ENCODE results near the gene PORCN. TPM values are rescaled to one million over a fixed set of nuclear protein-coding genes. Genes with fewer than 3 reads are reported as not detected.
A peak's percentile ranks its signal among the peaks of the same experiment; 100 is the strongest.

Gene PORCN
- total and polyA plus RNA-seq, 9 of the 15 experiments (the other 6 are each of a cell fraction or from before 2014, with no cell fraction given) = 0.34 to 5.1 (median 2.8) TPM

DNA sequence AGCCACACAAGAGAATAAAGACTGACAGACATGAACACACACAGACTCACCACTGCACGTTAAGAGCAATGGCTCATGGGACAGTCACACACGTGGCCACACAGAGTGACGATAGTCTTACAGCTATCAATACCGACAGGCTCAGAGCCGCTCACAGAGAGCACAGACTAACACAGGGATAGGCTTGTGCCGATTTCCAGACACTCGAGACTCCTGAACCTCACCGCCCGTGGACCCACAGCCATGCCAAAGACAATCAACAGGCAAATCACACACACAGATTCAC, 38.0 kb upstream of the PORCN start (continued):
- no peak for TF ChIP-seq CREBBP (IDR thresholded peaks at IDR 0.05; ENCODE audit: low read depth, low read length)
- TF ChIP-seq, protein P1, sequence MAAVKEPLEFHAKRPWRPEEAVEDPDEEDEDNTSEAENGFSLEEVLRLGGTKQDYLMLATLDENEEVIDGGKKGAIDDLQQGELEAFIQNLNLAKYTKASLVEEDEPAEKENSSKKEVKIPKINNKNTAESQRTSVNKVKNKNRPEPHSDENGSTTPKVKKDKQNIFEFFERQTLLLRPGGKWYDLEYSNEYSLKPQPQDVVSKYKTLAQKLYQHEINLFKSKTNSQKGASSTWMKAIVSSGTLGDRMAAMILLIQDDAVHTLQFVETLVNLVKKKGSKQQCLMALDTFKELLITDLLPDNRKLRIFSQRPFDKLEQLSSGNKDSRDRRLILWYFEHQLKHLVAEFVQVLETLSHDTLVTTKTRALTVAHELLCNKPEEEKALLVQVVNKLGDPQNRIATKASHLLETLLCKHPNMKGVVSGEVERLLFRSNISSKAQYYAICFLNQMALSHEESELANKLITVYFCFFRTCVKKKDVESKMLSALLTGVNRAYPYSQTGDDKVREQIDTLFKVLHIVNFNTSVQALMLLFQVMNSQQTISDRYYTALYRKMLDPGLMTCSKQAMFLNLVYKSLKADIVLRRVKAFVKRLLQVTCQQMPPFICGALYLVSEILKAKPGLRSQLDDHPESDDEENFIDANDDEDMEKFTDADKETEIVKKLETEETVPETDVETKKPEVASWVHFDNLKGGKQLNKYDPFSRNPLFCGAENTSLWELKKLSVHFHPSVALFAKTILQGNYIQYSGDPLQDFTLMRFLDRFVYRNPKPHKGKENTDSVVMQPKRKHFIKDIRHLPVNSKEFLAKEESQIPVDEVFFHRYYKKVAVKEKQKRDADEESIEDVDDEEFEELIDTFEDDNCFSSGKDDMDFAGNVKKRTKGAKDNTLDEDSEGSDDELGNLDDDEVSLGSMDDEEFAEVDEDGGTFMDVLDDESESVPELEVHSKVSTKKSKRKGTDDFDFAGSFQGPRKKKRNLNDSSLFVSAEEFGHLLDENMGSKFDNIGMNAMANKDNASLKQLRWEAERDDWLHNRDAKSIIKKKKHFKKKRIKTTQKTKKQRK (IDR thresholded peaks at IDR 0.05; ENCODE audit: borderline replicate concordance, low read depth, low read length) = no peak
- TF ChIP-seq TSC22D4 (tag; IDR thresholded peaks at IDR 0.05) = no peak

DNA sequence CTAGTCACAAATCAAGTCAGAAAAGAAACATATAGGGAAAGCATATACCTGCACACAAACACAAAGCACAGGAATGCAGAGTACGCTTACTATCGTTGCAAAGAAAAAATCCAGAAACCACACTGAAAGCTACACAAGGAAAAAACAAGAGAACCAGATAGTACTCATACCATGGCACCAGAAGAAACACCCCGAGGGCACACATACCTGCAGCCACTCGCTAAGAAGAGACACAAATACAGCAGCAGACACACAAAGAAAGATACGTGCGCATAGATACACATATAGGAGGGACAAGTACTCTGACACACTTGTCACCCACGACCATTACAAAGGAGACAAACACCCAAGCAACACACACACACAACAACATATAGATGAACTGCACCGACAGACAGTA, 37.3 kb upstream of the PORCN start:
- Histone ChIP-seq H3K4me2 (ENCODE audit: insufficient read depth, low read length) (no peak overlapping the region), H3K27me3 (ENCODE audit: control insufficient read depth in 2 of 2, insufficient read depth in 2 of 2, low read length in 2 of 2) (no peaks in the 10 kb centered on the region), H3K9me3 (replicated peaks; ENCODE audit: control insufficient read depth, insufficient read depth, low read depth, low read length) (no peaks in the 10 kb centered on the region), H3K9me1 (ENCODE audit: control insufficient read depth, insufficient read depth, low read length) (no peaks in the 10 kb centered on the region), H3K36me3 (ENCODE audit: control insufficient read depth, insufficient read depth, low read length) (peaks cover 7% of the 10 kb centered on the region; the same call in 2 of the 3 replicates), H3K4me1 (replicated peaks in 1 of 2; ENCODE audit: control insufficient read depth in 2 of 2, insufficient read depth in 2 of 2, low read length in 2 of 2) (peaks cover 26 to 54% of the 10 kb centered on the region in 2 experiments; a peak in 4 of 5 replicates), H3K9ac (ENCODE audit: insufficient read depth in 1 of 2, low read depth in 2 of 2, low read length in 2 of 2) (peak overlapping the region in 1 of 2 experiments; percentile 96; a peak in 1 of 4 replicates), H3K79me2 (ENCODE audit: control insufficient read depth, insufficient read depth, low read length) (peaks cover 52% of the 10 kb centered on the region), H4K20me1 (replicated peaks; ENCODE audit: control insufficient read depth, insufficient read depth, low read length) (no peaks in the 10 kb centered on the region), H3K4me3 (no peak overlapping the region), H3K27ac (ENCODE audit: extremely low read depth, low read depth, low read length) (no peak overlapping the region), H2AFZ (ENCODE audit: low read depth, low read length) (peak overlapping the region; percentile 86)
- intact Hi-C loops (cut with micrococcal nuclease) (no loop called here), in situ Hi-C loops (cut with MboI) (no loop called here)
- POLR2A ChIA-PET = interaction anchor here (0.7 to 1.2 kb wide), 2 partner anchors 50 to 103 kb away, joined by 3 to 5 read pairs; no protein-coding TSS in a partner anchor
- no TSS peak for BruUV-seq (replicated peaks)
- no peak for FAIRE-seq
- CTCF ChIA-PET (ENCODE audit: low intra/inter-chr PET ratio) = no interaction called here
- TF ChIP-seq, protein P2, sequence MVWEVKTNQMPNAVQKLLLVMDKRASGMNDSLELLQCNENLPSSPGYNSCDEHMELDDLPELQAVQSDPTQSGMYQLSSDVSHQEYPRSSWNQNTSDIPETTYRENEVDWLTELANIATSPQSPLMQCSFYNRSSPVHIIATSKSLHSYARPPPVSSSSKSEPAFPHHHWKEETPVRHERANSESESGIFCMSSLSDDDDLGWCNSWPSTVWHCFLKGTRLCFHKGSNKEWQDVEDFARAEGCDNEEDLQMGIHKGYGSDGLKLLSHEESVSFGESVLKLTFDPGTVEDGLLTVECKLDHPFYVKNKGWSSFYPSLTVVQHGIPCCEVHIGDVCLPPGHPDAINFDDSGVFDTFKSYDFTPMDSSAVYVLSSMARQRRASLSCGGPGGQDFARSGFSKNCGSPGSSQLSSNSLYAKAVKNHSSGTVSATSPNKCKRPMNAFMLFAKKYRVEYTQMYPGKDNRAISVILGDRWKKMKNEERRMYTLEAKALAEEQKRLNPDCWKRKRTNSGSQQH (CRISPR knock-in tag; IDR thresholded peaks at IDR 0.05) = no peak
- TF ChIP-seq MAFF (IDR thresholded peaks at IDR 0.05; ENCODE audit: low read length) (no peak), XRCC4 (IDR thresholded peaks at IDR 0.05; ENCODE audit: extremely low read depth, insufficient read depth, insufficient read length) (no peak), ZNF324 (CRISPR knock-in tag; IDR thresholded peaks at IDR 0.05) (no peak), YBX1 (IDR thresholded peaks at IDR 0.05) (no peak), MIER1 (IDR thresholded peaks at IDR 0.05; ENCODE audit: low read depth) (no peak), ZNF57 (CRISPR knock-in tag; IDR thresholded peaks at IDR 0.05) (no peak)
- TF ChIP-seq, protein P3, sequence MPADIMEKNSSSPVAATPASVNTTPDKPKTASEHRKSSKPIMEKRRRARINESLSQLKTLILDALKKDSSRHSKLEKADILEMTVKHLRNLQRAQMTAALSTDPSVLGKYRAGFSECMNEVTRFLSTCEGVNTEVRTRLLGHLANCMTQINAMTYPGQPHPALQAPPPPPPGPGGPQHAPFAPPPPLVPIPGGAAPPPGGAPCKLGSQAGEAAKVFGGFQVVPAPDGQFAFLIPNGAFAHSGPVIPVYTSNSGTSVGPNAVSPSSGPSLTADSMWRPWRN (IDR thresholded peaks at IDR 0.05; ENCODE audit: low read depth) = no peak
- TF ChIP-seq, protein P4, sequence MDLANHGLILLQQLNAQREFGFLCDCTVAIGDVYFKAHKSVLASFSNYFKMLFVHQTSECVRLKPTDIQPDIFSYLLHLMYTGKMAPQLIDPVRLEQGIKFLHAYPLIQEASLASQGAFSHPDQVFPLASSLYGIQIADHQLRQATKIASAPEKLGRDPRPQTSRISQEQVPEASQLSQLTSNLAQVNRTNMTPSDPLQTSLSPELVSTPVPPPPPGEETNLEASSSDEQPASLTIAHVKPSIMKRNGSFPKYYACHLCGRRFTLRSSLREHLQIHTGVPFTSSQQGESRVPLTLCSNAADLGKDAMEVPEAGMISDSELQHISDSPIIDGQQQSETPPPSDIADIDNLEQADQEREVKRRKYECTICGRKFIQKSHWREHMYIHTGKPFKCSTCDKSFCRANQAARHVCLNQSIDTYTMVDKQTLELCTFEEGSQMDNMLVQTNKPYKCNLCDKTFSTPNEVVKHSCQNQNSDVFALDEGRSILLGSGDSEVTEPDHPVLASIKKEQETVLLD (IDR thresholded peaks at IDR 0.05) = no peak
- 93% methylated on average over 6 of the region's 8 CpGs for WGBS (ENCODE audit: insufficient coverage, low coverage, missing lambda C conversion rate)
- no peak for DNase-seq (ENCODE audit: extremely low read depth in 1 of 4, low spot score in 3 of 4)
- ATAC-seq = no peak
